Measurements from ENCODE around the gene GLYATL3.

GLYATL3 gene

DNA sequence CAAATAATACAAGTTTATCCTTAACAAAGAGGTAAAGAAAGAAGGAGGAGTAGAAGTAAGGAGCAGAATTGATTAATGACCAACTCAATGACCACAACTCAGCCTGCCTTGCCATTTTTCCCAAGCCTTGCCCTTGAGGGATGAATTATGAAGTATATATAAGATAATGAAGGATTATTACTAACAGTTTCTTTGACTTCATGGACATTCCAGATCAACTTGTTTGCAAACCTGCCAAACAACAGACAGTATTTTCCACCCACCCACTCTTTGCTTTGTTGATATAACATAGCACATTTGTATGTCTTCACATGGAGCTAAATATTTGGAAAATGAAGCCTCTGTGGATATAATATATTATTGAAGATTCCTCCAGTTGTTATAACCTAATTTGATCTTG lies 40.9 kb downstream of the GLYATL3 start:
- Mint-ChIP-seq H3K9me3 (no peaks in the 10 kb centered on the region), H3K4me1 (no peaks in the 10 kb centered on the region), H3K4me3 (no peak overlapping the region), H3K27ac (no peak overlapping the region), H3K27me3 (ENCODE audit: low read depth, poor library complexity) (peaks cover 3% of the 10 kb centered on the region), H3K36me3 (ENCODE audit: low read depth) (no peaks in the 10 kb centered on the region)
- no peak for DNase-seq
- TF ChIP-seq, protein P1, sequence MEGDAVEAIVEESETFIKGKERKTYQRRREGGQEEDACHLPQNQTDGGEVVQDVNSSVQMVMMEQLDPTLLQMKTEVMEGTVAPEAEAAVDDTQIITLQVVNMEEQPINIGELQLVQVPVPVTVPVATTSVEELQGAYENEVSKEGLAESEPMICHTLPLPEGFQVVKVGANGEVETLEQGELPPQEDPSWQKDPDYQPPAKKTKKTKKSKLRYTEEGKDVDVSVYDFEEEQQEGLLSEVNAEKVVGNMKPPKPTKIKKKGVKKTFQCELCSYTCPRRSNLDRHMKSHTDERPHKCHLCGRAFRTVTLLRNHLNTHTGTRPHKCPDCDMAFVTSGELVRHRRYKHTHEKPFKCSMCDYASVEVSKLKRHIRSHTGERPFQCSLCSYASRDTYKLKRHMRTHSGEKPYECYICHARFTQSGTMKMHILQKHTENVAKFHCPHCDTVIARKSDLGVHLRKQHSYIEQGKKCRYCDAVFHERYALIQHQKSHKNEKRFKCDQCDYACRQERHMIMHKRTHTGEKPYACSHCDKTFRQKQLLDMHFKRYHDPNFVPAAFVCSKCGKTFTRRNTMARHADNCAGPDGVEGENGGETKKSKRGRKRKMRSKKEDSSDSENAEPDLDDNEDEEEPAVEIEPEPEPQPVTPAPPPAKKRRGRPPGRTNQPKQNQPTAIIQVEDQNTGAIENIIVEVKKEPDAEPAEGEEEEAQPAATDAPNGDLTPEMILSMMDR (IDR thresholded peaks at IDR 0.05), result no peak

DNA sequence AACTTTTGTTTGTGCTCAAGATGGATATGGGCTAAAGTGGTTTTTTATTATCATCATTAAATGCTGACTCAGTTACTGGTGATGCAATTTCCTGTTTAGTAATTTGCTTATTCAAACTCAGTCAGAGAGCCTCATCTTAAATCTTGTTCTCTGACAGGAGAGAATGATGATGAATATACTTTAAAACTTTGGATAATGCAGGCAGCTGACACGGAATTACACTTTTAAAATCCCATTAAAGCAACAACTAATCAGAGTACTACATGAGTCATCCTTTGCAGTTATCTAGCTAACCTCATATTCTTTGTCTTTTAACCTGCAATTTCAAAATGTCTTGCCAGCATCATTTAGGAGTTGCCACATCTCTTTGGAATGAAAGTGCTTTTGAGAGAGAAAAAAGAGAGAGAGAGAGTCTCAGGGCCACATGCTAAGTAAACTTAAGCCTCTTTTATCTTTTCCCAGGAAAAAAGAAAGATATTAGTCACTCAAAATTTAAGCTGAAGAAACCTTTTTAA lies 41.5 kb downstream of the GLYATL3 start:
- no peak overlapping the region for H3K4me3 Mint-ChIP-seq
- no peaks in the 10 kb centered on the region for H3K4me1 Mint-ChIP-seq
- H3K9me3 Mint-ChIP-seq, result no peaks in the 10 kb centered on the region
- no peak overlapping the region for H3K27ac Mint-ChIP-seq
- no peaks in the 10 kb centered on the region for H3K36me3 Mint-ChIP-seq (ENCODE audit: low read depth)
- TF ChIP-seq, protein P1 (IDR thresholded peaks at IDR 0.05), result no peak
- no peak for DNase-seq
- peaks cover 3% of the 10 kb centered on the region for H3K27me3 Mint-ChIP-seq (ENCODE audit: low read depth, poor library complexity)

DNA sequence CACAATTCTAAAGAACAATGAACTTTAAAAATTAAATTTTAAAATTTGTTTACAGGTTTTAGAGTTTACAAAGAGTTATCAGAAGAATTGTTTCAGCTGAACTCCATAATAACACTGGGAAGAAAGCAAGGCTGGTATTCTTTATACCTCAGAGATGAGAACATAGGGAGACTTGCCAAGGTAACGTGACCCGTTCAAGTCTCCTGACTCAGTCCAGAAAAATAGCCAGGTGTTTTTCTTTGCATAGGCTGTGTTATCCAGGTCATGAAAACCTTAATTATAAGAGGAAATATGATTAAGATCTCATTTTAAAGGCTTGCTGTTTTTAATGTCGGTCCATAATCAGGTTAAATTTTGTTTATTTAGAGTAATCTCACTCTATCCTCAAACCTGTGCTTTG lies 42.2 kb downstream of the GLYATL3 start:
- Mint-ChIP-seq H3K27me3 (ENCODE audit: low read depth, poor library complexity) (peaks cover 3% of the 10 kb centered on the region), H3K36me3 (ENCODE audit: low read depth) (no peaks in the 10 kb centered on the region), H3K4me1 (no peaks in the 10 kb centered on the region), H3K27ac (no peak overlapping the region), H3K9me3 (no peaks in the 10 kb centered on the region), H3K4me3 (no peak overlapping the region)
- TF ChIP-seq, protein P1 (IDR thresholded peaks at IDR 0.05), result no peak
- DNase-seq, result no peak

DNA sequence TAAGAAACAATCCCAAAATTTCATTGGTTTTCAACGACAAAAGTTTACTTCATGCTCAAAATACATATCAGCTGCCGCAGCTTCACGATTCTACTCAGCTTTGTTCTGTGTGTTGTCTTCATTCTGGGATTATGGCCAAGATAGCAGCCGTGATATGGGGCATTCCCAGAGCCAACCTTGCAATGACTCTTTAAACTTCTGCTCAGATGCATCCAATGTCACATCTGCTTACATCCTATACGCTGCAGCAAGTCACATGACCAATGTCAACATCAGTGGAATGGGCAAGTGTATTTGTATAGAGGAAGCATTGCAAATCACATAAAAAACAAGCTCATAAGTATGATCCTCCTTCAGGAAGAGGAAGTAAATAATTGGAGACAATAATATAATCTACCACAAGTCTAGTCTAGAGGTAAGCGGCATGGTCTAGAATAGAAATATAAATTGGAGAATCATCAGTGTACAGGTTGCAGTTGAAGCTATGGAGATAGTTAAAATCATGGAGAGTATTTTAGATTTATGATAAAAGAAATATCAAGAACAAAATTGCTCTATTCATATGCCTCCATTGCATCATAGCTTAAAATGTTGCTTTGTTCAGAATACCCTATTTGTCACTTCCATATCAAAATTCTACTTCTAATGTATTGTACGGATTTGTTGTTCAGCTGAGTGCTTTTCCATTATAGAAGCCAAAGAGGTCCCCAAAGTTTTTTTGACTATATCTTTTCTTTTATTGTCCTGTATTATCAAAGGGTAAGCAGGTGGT lies 43.5 kb downstream of the GLYATL3 start:
- Mint-ChIP-seq H3K27ac (no peak overlapping the region), H3K4me3 (no peak overlapping the region), H3K27me3 (ENCODE audit: low read depth, poor library complexity) (peaks cover 3% of the 10 kb centered on the region), H3K36me3 (ENCODE audit: low read depth) (no peaks in the 10 kb centered on the region), H3K9me3 (no peaks in the 10 kb centered on the region), H3K4me1 (no peaks in the 10 kb centered on the region)
- DNase-seq, result no peak
- TF ChIP-seq, protein P1 (IDR thresholded peaks at IDR 0.05), result no peak

DNA sequence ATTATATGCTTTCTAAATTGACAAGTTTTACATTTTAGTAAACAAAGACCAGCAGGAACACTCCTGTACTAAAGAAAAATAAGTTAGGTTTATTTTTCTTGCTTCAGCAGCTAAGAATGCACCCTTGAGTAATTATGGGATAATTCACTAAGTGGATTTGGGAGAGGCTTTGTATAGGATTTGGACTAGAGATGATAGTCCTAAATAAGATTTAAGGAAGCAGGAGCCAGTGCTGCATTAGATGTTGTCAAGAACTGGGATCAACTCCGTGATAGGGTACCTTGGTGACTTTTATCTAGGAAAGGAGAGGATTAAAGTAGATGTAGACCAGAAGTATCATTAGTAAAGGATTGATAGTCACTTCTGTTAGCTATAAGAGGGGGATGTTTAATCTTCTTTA lies 46.6 kb downstream of the GLYATL3 start:
- H3K36me3 Mint-ChIP-seq (ENCODE audit: low read depth), result no peaks in the 10 kb centered on the region
- H3K27me3 Mint-ChIP-seq (ENCODE audit: low read depth, poor library complexity), result peaks cover 30% of the 10 kb centered on the region
- no peak overlapping the region for H3K27ac Mint-ChIP-seq
- DNase-seq, result no peak
- H3K4me1 Mint-ChIP-seq, result peaks cover 10% of the 10 kb centered on the region
- TF ChIP-seq, protein P1 (IDR thresholded peaks at IDR 0.05), result no peak
- H3K9me3 Mint-ChIP-seq, result no peaks in the 10 kb centered on the region
- no peak overlapping the region for H3K4me3 Mint-ChIP-seq

All from nephron progenitor cell (in vitro differentiated cells).